Testis (tissue), 2 donors: Measurements from ENCODE around the gene ZBTB2.

Source experiments
- POLR2A ChIP-seq: fragments of 450-650 bp; IDR thresholded peaks from one replicate; pipeline ENCODE4 v1.6.1; 2017; ENCODE audit warnings: antibody characterized with exemption, mild to moderate bottlenecking, moderate library complexity
- TF ChIP-seq, protein P1 (sequence below), 3 experiments: fragments of 450-650 bp in 2 of 3; fragments of 200-600 bp in 1 of 3; sonication (generic) in 1 of 3; IDR thresholded peaks; one replicate each; pipeline ENCODE4 v1.5.1; 2016 to 2019; ENCODE audit warnings: antibody characterized with exemption in 3 of 3, mild to moderate bottlenecking in 2 of 3, moderate library complexity in 1 of 3

DNA sequence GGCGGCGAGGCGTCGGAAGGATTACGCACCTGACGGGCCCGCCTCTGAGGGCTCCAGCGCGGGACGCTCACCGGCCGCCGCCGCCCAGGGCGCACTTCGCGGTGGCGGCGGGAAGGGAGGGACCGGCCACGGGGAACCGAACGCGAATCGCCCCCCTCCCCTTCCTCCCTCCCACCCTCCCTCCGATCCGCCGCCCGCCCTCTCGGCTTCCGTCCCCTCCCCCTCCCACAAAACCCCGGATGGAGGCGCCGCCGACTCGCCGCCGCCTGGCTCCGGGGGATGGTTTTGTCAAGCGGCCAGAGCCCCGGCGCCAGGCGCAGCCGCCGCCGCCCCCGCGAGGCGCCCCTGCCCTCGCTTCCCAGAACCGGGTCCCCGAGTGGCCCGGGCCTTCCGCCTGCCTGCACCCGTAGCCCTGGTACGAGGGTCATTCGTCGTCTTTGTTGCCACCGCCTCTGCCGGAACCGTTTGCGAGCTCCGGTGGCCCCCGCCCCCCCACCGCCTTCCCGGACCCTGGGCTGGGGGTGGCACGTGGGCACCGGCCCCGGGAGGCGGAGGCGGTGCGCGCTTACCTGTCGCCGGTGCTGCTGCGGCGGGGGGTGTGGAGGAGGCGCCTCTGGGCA, 398 bp downstream of the ZBTB2 start:
- no peak for TF ChIP-seq POLR2A
- TF ChIP-seq, protein P1, sequence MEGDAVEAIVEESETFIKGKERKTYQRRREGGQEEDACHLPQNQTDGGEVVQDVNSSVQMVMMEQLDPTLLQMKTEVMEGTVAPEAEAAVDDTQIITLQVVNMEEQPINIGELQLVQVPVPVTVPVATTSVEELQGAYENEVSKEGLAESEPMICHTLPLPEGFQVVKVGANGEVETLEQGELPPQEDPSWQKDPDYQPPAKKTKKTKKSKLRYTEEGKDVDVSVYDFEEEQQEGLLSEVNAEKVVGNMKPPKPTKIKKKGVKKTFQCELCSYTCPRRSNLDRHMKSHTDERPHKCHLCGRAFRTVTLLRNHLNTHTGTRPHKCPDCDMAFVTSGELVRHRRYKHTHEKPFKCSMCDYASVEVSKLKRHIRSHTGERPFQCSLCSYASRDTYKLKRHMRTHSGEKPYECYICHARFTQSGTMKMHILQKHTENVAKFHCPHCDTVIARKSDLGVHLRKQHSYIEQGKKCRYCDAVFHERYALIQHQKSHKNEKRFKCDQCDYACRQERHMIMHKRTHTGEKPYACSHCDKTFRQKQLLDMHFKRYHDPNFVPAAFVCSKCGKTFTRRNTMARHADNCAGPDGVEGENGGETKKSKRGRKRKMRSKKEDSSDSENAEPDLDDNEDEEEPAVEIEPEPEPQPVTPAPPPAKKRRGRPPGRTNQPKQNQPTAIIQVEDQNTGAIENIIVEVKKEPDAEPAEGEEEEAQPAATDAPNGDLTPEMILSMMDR (IDR thresholded peaks at IDR 0.05), result no peak
